Measurements from ENCODE around the gene DYRK1A. TPM values are rescaled to one million over a fixed set of nuclear protein-coding genes. Genes with fewer than 3 reads are reported as not detected.

The DYRK1A gene
- polyA plus RNA-seq, 1 donor from 2014 or later = 94.8 TPM

DNA sequence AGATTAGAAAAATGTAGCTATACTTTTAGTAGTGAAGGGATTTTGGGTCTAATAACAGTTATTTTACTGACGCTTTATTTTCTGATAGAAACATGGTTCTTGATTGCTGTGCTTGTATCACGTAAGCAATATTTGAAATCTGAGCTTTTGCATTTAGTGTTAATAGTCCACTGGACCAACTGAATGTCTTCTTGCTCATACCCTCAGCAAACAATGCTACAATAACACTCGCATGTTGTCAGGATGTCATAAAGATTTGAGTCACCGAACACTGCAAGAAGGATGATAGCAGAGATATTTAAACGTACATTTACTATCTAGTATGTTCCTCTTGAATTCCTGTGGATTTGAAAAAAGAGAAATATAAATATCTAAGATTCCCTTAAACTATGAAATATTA lies 7.5 kb downstream of the DYRK1A start:
- Histone ChIP-seq H3F3A (ENCODE audit: insufficient read depth, low read length, poor library complexity, severe bottlenecking) (no peaks in the 10 kb centered on the region), H3K9ac (ENCODE audit: low read length) (no peak overlapping the region), H2AFZ (ENCODE audit: low read depth, low read length) (no peak overlapping the region), H3K27me3 (ENCODE audit: insufficient read depth, low read depth, low read length) (no peaks in the 10 kb centered on the region), H3K36me3 (ENCODE audit: insufficient read depth, low read length) (no peaks in the 10 kb centered on the region), H3K4me3 (ENCODE audit: low read length) (no peak overlapping the region), H4K20me1 (ENCODE audit: insufficient read depth) (peaks cover 29% of the 10 kb centered on the region), H3K9me3 (ENCODE audit: low read length) (no peaks in the 10 kb centered on the region), H3K9me2 (ENCODE audit: insufficient read depth, low read length) (no peaks in the 10 kb centered on the region), H3K27ac (ENCODE audit: low read length) (no peak overlapping the region), H3K79me2 (replicated peaks; ENCODE audit: insufficient read depth, low read length) (peaks cover 99% of the 10 kb centered on the region), H3K4me2 (ENCODE audit: low read length) (no peak overlapping the region)
- TF ChIP-seq RAD21 (conservative IDR thresholded peaks at IDR 0.05) (no peak), SMC3 (conservative IDR thresholded peaks at IDR 0.05; ENCODE audit: poor library complexity) (no peak), EP300 (conservative IDR thresholded peaks at IDR 0.05; ENCODE audit: poor library complexity, severe bottlenecking) (no peak), MXI1 (conservative IDR thresholded peaks at IDR 0.05; ENCODE audit: poor library complexity, severe bottlenecking) (no peak), POLR2AphosphoS5 (IDR thresholded peaks at IDR 0.05) (no peak), EZH2 (IDR thresholded peaks at IDR 0.05; ENCODE audit: borderline replicate concordance, insufficient read depth, low read length, poor library complexity, severe bottlenecking) (no peak), TAF1 (IDR thresholded peaks at IDR 0.05; ENCODE audit: low read depth) (no peak)
- TF ChIP-seq, protein P1, sequence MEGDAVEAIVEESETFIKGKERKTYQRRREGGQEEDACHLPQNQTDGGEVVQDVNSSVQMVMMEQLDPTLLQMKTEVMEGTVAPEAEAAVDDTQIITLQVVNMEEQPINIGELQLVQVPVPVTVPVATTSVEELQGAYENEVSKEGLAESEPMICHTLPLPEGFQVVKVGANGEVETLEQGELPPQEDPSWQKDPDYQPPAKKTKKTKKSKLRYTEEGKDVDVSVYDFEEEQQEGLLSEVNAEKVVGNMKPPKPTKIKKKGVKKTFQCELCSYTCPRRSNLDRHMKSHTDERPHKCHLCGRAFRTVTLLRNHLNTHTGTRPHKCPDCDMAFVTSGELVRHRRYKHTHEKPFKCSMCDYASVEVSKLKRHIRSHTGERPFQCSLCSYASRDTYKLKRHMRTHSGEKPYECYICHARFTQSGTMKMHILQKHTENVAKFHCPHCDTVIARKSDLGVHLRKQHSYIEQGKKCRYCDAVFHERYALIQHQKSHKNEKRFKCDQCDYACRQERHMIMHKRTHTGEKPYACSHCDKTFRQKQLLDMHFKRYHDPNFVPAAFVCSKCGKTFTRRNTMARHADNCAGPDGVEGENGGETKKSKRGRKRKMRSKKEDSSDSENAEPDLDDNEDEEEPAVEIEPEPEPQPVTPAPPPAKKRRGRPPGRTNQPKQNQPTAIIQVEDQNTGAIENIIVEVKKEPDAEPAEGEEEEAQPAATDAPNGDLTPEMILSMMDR (IDR thresholded peaks at IDR 0.05; ENCODE audit: poor library complexity, severe bottlenecking) = no peak
- TF ChIP-seq, protein P2, sequence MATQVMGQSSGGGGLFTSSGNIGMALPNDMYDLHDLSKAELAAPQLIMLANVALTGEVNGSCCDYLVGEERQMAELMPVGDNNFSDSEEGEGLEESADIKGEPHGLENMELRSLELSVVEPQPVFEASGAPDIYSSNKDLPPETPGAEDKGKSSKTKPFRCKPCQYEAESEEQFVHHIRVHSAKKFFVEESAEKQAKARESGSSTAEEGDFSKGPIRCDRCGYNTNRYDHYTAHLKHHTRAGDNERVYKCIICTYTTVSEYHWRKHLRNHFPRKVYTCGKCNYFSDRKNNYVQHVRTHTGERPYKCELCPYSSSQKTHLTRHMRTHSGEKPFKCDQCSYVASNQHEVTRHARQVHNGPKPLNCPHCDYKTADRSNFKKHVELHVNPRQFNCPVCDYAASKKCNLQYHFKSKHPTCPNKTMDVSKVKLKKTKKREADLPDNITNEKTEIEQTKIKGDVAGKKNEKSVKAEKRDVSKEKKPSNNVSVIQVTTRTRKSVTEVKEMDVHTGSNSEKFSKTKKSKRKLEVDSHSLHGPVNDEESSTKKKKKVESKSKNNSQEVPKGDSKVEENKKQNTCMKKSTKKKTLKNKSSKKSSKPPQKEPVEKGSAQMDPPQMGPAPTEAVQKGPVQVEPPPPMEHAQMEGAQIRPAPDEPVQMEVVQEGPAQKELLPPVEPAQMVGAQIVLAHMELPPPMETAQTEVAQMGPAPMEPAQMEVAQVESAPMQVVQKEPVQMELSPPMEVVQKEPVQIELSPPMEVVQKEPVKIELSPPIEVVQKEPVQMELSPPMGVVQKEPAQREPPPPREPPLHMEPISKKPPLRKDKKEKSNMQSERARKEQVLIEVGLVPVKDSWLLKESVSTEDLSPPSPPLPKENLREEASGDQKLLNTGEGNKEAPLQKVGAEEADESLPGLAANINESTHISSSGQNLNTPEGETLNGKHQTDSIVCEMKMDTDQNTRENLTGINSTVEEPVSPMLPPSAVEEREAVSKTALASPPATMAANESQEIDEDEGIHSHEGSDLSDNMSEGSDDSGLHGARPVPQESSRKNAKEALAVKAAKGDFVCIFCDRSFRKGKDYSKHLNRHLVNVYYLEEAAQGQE (IDR thresholded peaks at IDR 0.05; ENCODE audit: borderline replicate concordance) = no peak

DNA sequence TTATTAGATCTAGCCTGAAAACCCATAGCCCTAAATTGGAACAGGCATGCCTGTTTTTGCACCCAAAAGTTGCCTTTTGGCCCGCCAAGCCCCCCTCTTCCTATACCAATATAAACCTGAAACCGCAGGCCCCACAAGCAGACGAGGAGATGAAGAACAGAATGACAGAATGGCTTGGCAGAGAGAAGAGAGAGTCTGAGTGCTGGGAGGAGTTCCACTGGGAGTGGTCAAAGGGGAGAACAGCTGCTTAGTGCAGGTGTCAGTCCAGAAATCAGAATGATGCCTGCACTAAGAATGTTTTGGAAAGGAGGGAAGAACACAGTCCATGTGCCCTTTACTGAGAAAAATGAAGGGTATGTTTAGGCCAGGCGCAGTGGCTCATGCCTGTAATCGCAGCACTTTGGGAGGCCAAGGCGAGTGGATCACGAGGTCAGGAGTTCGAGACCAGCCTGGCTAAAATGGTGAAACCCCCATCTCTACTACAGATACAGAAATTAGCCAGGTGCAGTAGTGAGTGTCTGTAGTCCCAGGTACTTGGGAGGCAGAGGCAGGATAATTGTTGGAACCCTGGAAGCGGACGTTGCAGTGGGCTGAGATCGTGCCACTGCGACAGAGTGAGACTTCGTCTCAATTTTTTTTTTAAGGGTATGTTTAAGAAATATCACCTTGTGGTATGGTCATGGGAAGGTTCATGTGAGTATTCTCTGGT lies 9.4 kb downstream of the DYRK1A start:
- TF ChIP-seq POLR2AphosphoS5 (IDR thresholded peaks at IDR 0.05) (no peak), SMC3 (conservative IDR thresholded peaks at IDR 0.05; ENCODE audit: poor library complexity) (no peak), TAF1 (IDR thresholded peaks at IDR 0.05; ENCODE audit: low read depth) (no peak), RAD21 (conservative IDR thresholded peaks at IDR 0.05) (no peak), MXI1 (conservative IDR thresholded peaks at IDR 0.05; ENCODE audit: poor library complexity, severe bottlenecking) (no peak), EZH2 (IDR thresholded peaks at IDR 0.05; ENCODE audit: borderline replicate concordance, insufficient read depth, low read length, poor library complexity, severe bottlenecking) (no peak), EP300 (conservative IDR thresholded peaks at IDR 0.05; ENCODE audit: poor library complexity, severe bottlenecking) (no peak)
- TF ChIP-seq, protein P2 (IDR thresholded peaks at IDR 0.05; ENCODE audit: borderline replicate concordance) = no peak
- TF ChIP-seq, protein P1 (IDR thresholded peaks at IDR 0.05; ENCODE audit: poor library complexity, severe bottlenecking) = no peak
- no peaks in the 10 kb centered on the region for H3K9me2 ChIP-seq (ENCODE audit: insufficient read depth, low read length)
- peaks cover 99% of the 10 kb centered on the region for H3K79me2 ChIP-seq (replicated peaks; ENCODE audit: insufficient read depth, low read length)
- H3K27me3 ChIP-seq (ENCODE audit: insufficient read depth, low read depth, low read length) = no peaks in the 10 kb centered on the region
- H2AFZ ChIP-seq (ENCODE audit: low read depth, low read length) = no peak overlapping the region
- no peak overlapping the region for H3K4me3 ChIP-seq (ENCODE audit: low read length)
- peaks cover 15% of the 10 kb centered on the region for H4K20me1 ChIP-seq (ENCODE audit: insufficient read depth)
- H3K9ac ChIP-seq (ENCODE audit: low read length) = no peak overlapping the region
- H3F3A ChIP-seq (ENCODE audit: insufficient read depth, low read length, poor library complexity, severe bottlenecking) = no peaks in the 10 kb centered on the region
- no peak overlapping the region for H3K27ac ChIP-seq (ENCODE audit: low read length)
- H3K9me3 ChIP-seq (ENCODE audit: low read length) = no peaks in the 10 kb centered on the region
- no peak overlapping the region for H3K4me2 ChIP-seq (ENCODE audit: low read length)
- no peaks in the 10 kb centered on the region for H3K36me3 ChIP-seq (ENCODE audit: insufficient read depth, low read length)
